Naive thymus-derived CD4-positive, alpha-beta T cell (primary cell): Measurements from ENCODE around the gene LUZP2. TPM values are rescaled to one million over a fixed set of nuclear protein-coding genes. Genes with fewer than 3 reads are reported as not detected.

ENCODE experiments used
- ATAC-seq: fragments of 150-1000 bp; cut with Tn5 transposase; 2 replicates; pipeline ENCODE4 v1.10.0; 2021; ENCODE audit warnings: mild to moderate bottlenecking, moderate library complexity
- CTCF ChIA-PET: fragments of 350-600 bp; sonication (Branson Sonifier 250); formaldehyde crosslinking; loops from one replicate; lab custom pipeline; 2021; ENCODE audit warnings: antibody characterized with exemption; lab: Charles Lee
- POLR2A ChIA-PET: fragments of 350-600 bp; sonication (Branson Sonifier 250); formaldehyde crosslinking; loops from one replicate; lab custom pipeline; 2021; ENCODE audit warnings: antibody characterized with exemption, inconsistent platforms; lab: Charles Lee
- DNase-seq, 9 donors: peaks; one replicate each; pipeline versions ENCODE4 v3.0.0 to v3.0.0-alpha.2; 2020 to 2022; ENCODE audit warnings: mixed read lengths in 1 of 9
- H3K27ac ChIP-seq: one replicate; pipeline ENCODE4 v1.7.0; 2013; ENCODE audit warnings: mild to moderate bottlenecking, low read depth, low read length, moderate library complexity
- H3K27me3 ChIP-seq, 2 donors: one replicate each; pipeline ENCODE4 v1.7.0; 2013; ENCODE audit warnings: low read length in 2 of 2, mild to moderate bottlenecking in 2 of 2, moderate library complexity in 2 of 2; ENCODE audit not compliant: control insufficient read depth in 2 of 2, insufficient read depth in 2 of 2
- H3K36me3 ChIP-seq, 3 experiments: 1 replicate in 2 of 3; 2 replicates in 1 of 3; pipeline ENCODE4 v1.7.0; 2013; ENCODE audit warnings: low read length in 3 of 3, mild to moderate bottlenecking in 3 of 3, moderate library complexity in 1 of 3; ENCODE audit not compliant: insufficient read depth in 3 of 3, control insufficient read depth in 2 of 3
- H3K4me1 ChIP-seq, 2 donors: one replicate each; pipeline ENCODE4 v1.7.0; 2013; ENCODE audit warnings: low read length in 2 of 2, mild to moderate bottlenecking in 2 of 2, moderate library complexity in 1 of 2; ENCODE audit not compliant: control insufficient read depth in 2 of 2, insufficient read depth in 2 of 2
- H3K4me3 ChIP-seq: 2 replicates; pipeline ENCODE4 v1.7.0; 2013; ENCODE audit warnings: mild to moderate bottlenecking, low read length
- H3K9me3 ChIP-seq, 3 experiments: 1 replicate in 2 of 3; 2 replicates in 1 of 3; pipeline ENCODE4 v1.7.0; 2013; ENCODE audit warnings: low read length in 3 of 3; ENCODE audit not compliant: control insufficient read depth in 2 of 3
- H3K27ac Mint-ChIP-seq, 9 donors: one replicate each; pipeline ENCODE4 v1.8.0; 2020 to 2022; ENCODE audit warnings: mixed read lengths in 9 of 9, mild to moderate bottlenecking in 8 of 9, moderate library complexity in 5 of 9, inconsistent platforms in 2 of 9
- H3K27me3 Mint-ChIP-seq, 5 donors: one replicate each; pipeline ENCODE4 v1.8.0; 2021 to 2022; ENCODE audit warnings: mixed read lengths in 5 of 5, mild to moderate bottlenecking in 1 of 5
- H3K36me3 Mint-ChIP-seq, 5 donors: one replicate each; pipeline ENCODE4 v1.8.0; 2020 to 2022; ENCODE audit warnings: mixed read lengths in 5 of 5, mild to moderate bottlenecking in 3 of 5, inconsistent platforms in 1 of 5
- H3K4me1 Mint-ChIP-seq, 7 donors: one replicate each; pipeline ENCODE4 v1.8.0; 2020 to 2022; ENCODE audit warnings: mixed read lengths in 7 of 7, mild to moderate bottlenecking in 3 of 7, inconsistent platforms in 1 of 7
- H3K4me3 Mint-ChIP-seq, 10 donors: one replicate each; pipeline ENCODE4 v1.8.0; 2020 to 2022; ENCODE audit warnings: mild to moderate bottlenecking in 10 of 10, mixed read lengths in 10 of 10, moderate library complexity in 6 of 10, inconsistent platforms in 2 of 10
- H3K9me3 Mint-ChIP-seq, 11 donors: one replicate each; pipeline ENCODE4 v1.8.0; 2020 to 2022; ENCODE audit warnings: mixed read lengths in 11 of 11, mild to moderate bottlenecking in 4 of 11, inconsistent platforms in 1 of 11, moderate library complexity in 1 of 11
- intact Hi-C, 2 donors: fragments of 100-400 bp; cut with micrococcal nuclease; formaldehyde crosslinking; loops; one replicate each; pipeline ENCODE4 v1.15.1; 2023
- polyA plus RNA-seq, 2 donors: library from polyadenylated mRNA; unstranded; fragments of 300-500 nt; fragmentation: Illumina TruSeq; gene quantifications; one replicate each; pipeline ENCODE4 v1.2.3, GENCODE V29; 2021
- total RNA-seq, 6 experiments: library from RNA in 5 of 6; stranded (reverse) in 5 of 6; gene quantifications; 1 replicate in 5 of 6; 2 replicates in 1 of 6; pipeline ENCODE4 v1.2.3 and lab custom pipeline; 2021 to 2026

Gene LUZP2
- total and polyA plus RNA-seq, 7 experiments from 2014 or later: not detected

DNA sequence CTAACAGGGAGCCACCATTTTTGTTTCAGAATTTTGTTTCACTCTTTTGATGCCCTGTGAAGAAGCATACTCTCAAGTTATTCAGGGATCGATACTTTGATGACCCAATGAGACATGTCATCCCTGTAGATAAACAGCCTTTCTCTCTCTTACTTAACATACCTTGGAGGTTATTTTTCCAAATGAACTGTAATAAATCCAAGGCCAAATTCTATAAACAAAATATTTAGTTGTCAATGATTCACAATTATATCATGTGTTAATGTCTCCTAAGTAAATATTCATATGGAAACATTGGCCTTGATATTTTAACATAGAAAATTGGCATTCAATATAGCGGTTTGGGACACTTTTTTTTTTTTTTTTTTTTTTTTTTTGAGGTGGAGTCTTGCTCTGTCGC lies 97.5 kb downstream of the LUZP2 start:
- Mint-ChIP-seq H3K27me3 (no peaks in the 10 kb centered on the region), H3K27ac (no peak overlapping the region), H3K4me1 (no peaks in the 10 kb centered on the region), H3K36me3 (no peaks in the 10 kb centered on the region), H3K9me3 (peaks cover 0 to 6% (median 2%) of the 10 kb centered on the region in 11 donors), H3K4me3 (no peak overlapping the region)
- no peaks in the 10 kb centered on the region for H3K27me3 ChIP-seq
- intact Hi-C loops: no loop called here
- DNase-seq (no peak), ATAC-seq (no peak)
- H3K9me3 ChIP-seq: no peaks in the 10 kb centered on the region
- no peak overlapping the region for H3K4me3 ChIP-seq
- POLR2A ChIA-PET: no interaction called here
- CTCF ChIA-PET: no interaction called here
- no peaks in the 10 kb centered on the region for H3K36me3 ChIP-seq
- no peaks in the 10 kb centered on the region for H3K4me1 ChIP-seq
- H3K27ac ChIP-seq: no peak overlapping the region

DNA sequence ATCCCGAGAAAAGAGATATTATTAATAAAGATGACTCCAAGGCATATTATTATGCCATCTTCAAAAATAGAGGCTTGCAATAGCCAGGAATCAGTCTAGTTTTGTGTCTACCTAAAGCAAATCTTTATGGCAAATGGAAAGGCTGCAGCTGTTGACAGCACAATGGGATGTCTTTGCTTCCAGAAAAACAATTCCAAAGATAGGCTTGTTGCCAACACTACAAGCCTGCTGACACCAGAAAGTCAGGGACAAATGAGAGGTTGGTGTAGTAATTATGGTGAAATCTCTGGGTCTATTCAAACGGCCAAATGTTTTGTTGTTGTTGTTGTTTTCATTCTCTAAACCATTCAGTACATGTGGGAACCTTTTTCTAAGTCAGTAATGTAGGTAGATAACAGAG lies 101.8 kb downstream of the LUZP2 start:
- Histone ChIP-seq H3K27ac (no peak overlapping the region), H3K27me3 (no peaks in the 10 kb centered on the region), H3K36me3 (no peaks in the 10 kb centered on the region), H3K9me3 (no peaks in the 10 kb centered on the region), H3K4me1 (no peaks in the 10 kb centered on the region), H3K4me3 (no peak overlapping the region)
- no peak for DNase-seq
- ChIA-PET POLR2A (no interaction called here), CTCF (no interaction called here)
- intact Hi-C loops: no loop called here
- no peaks in the 10 kb centered on the region for H3K36me3 Mint-ChIP-seq
- no peak for ATAC-seq
- H3K4me3 Mint-ChIP-seq: no peak overlapping the region
- no peaks in the 10 kb centered on the region for H3K4me1 Mint-ChIP-seq
- H3K27me3 Mint-ChIP-seq: no peaks in the 10 kb centered on the region
- H3K27ac Mint-ChIP-seq: no peak overlapping the region
- H3K9me3 Mint-ChIP-seq: peaks cover 0 to 8% (median 2%) of the 10 kb centered on the region in 11 donors

- Histone ChIP-seq H3K4me3 (no peak overlapping the region), H3K9me3 (no peaks in the 10 kb centered on the region), H3K4me1 (no peaks in the 10 kb centered on the region), H3K36me3 (no peaks in the 10 kb centered on the region), H3K27ac (no peak overlapping the region), H3K27me3 (no peaks in the 10 kb centered on the region)
- peaks cover 0 to 5% (median 2%) of the 10 kb centered on the region in 11 donors for H3K9me3 Mint-ChIP-seq
- ATAC-seq: no peak
- no peaks in the 10 kb centered on the region for H3K36me3 Mint-ChIP-seq
- no peaks in the 10 kb centered on the region for H3K4me1 Mint-ChIP-seq
- CTCF ChIA-PET: no interaction called here
- no peak overlapping the region for H3K27ac Mint-ChIP-seq
- DNase-seq: no peak
- no peak overlapping the region for H3K4me3 Mint-ChIP-seq
- H3K27me3 Mint-ChIP-seq: no peaks in the 10 kb centered on the region
- POLR2A ChIA-PET: no interaction called here
- intact Hi-C loops: no loop called here
These were observed 112.6 kb downstream of the LUZP2 start for GRCh38 chr11:24609192-24610119.

- ATAC-seq (no peak), DNase-seq (no peak)
- intact Hi-C loops: no loop called here
- H3K4me3 Mint-ChIP-seq: no peak overlapping the region
- H3K36me3 ChIP-seq: no peaks in the 10 kb centered on the region
- H3K27me3 ChIP-seq: no peaks in the 10 kb centered on the region
- no peak overlapping the region for H3K27ac ChIP-seq
- H3K27ac Mint-ChIP-seq: no peak overlapping the region
- no peaks in the 10 kb centered on the region for H3K4me1 ChIP-seq
- H3K4me3 ChIP-seq: no peak overlapping the region
- H3K36me3 Mint-ChIP-seq: no peaks in the 10 kb centered on the region
- ChIA-PET CTCF (no interaction called here), POLR2A (no interaction called here)
- no peaks in the 10 kb centered on the region for H3K4me1 Mint-ChIP-seq
- H3K9me3 ChIP-seq: no peaks in the 10 kb centered on the region
- H3K27me3 Mint-ChIP-seq: no peaks in the 10 kb centered on the region
- peaks cover 0 to 5% (median 1%) of the 10 kb centered on the region in 11 donors for H3K9me3 Mint-ChIP-seq
These were observed 118.8 kb downstream of the LUZP2 start for GRCh38 chr11:24615451-24616160.

DNA sequence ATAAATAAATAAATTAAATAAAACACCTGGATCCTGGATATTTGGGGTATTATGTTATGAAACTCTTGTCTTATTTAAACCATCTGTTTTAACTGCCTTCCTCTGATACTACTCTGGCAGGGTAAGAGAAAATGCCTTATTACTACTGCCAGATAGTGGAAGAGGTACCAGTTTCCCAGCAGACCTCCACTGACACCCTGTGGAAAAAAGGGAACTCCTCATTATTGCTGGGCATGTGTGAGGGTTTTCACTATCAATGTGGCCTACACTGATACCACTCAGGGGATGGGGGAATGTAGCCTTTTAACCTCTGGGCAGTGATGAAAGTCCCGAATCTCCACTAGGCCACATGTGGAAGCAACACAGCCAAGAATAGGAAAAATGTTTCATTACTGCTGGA lies 121.0 kb downstream of the LUZP2 start:
- DNase-seq (no peak), ATAC-seq (no peak)
- Histone ChIP-seq H3K27me3 (no peaks in the 10 kb centered on the region), H3K4me3 (no peak overlapping the region), H3K4me1 (no peaks in the 10 kb centered on the region), H3K27ac (no peak overlapping the region), H3K36me3 (no peaks in the 10 kb centered on the region), H3K9me3 (no peaks in the 10 kb centered on the region)
- CTCF ChIA-PET: no interaction called here
- Mint-ChIP-seq H3K4me3 (no peak overlapping the region), H3K27me3 (no peaks in the 10 kb centered on the region), H3K36me3 (peaks cover 0 to 3% (median 0%) of the 10 kb centered on the region in 5 donors), H3K9me3 (peaks cover 0 to 8% (median 1%) of the 10 kb centered on the region in 11 donors), H3K4me1 (no peaks in the 10 kb centered on the region), H3K27ac (no peak overlapping the region)
- POLR2A ChIA-PET: no interaction called here
- intact Hi-C loops: no loop called here

DNA sequence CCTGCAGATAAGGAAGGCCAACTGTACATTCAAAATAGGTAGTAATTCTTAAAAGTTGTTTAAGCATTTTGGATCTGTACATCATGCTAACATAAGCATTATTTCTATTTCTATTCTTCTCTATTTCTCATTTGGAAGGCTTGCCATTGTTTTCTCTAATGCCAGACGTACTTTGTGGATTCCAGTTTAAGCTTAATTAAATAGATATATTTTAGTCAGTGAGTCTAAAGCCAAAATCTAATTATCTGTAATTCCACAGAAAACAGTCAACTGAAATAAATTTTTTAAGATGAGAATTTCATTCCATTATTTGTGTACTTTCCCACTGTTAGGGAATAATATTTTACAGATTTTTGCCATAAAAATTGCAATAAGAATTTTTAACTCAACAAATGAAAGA lies 123.0 kb downstream of the LUZP2 start:
- CTCF ChIA-PET: no interaction called here
- no peaks in the 10 kb centered on the region for H3K4me1 Mint-ChIP-seq

More for the DNA sequence above, 123.0 kb downstream of the LUZP2 start:
- Histone ChIP-seq H3K27ac (no peak overlapping the region), H3K9me3 (no peaks in the 10 kb centered on the region), H3K4me3 (no peak overlapping the region), H3K36me3 (no peaks in the 10 kb centered on the region), H3K4me1 (no peaks in the 10 kb centered on the region), H3K27me3 (no peaks in the 10 kb centered on the region)
- intact Hi-C loops: no loop called here
- POLR2A ChIA-PET: no interaction called here
- Mint-ChIP-seq H3K27me3 (no peaks in the 10 kb centered on the region), H3K27ac (no peak overlapping the region), H3K36me3 (peaks cover 0 to 3% (median 0%) of the 10 kb centered on the region in 5 donors), H3K4me3 (no peak overlapping the region), H3K9me3 (peaks cover 0 to 9% (median 1%) of the 10 kb centered on the region in 11 donors)
- no peak for ATAC-seq
- DNase-seq: no peak
